PC-3 (cell line): ENCODE results near the gene STIM1. TPM values are rescaled to one million over a fixed set of nuclear protein-coding genes. Genes with fewer than 3 reads are reported as not detected.

Experiments
- ATAC-seq: fragments of 200-7000 bp; cut with Tn5 transposase; 2 replicates; pipeline ENCODE4 v1.9.1; 2020; ENCODE audit warnings: mild to moderate bottlenecking, moderate library complexity
- BruUV-seq: library from RNA; stranded (reverse); fragments of 400-500 nt; replicated peaks from 2 replicates; lab custom pipeline; 2021; lab: Mats Ljungman, UMichigan
- CTCF ChIA-PET: fragments of 300-600 bp; sonication (Branson Sonifier 250); formaldehyde crosslinking; loops from one replicate; lab custom pipeline; 2022; ENCODE audit warnings: antibody characterized with exemption; lab: Charles Lee
- POLR2A ChIA-PET: fragments of 300-600 bp; sonication (Branson Sonifier 250); formaldehyde crosslinking; loops from one replicate; lab custom pipeline; 2022; ENCODE audit warnings: antibody characterized with exemption; ENCODE audit not compliant: unreplicated experiment; lab: Charles Lee
- DNase-seq: peaks from one replicate; pipeline ENCODE4 v3.0.0-alpha.2; 2015
- H2AFZ ChIP-seq: fragments of 300-600 bp; sonication (generic); 2 replicates; pipeline ENCODE4 v1.6.0; 2016; ENCODE audit warnings: antibody characterized with exemption, low read length
- H3F3A ChIP-seq: fragments of 300-600 bp; sonication (generic); one replicate; pipeline ENCODE4 v1.6.0; 2017; ENCODE audit warnings: antibody characterized with exemption, low read length, control low read depth, mild to moderate bottlenecking; ENCODE audit not compliant: unreplicated experiment
- H3K27ac ChIP-seq: fragments of 300-600 bp; sonication (generic); 2 replicates; pipeline ENCODE4 v1.5.1; 2016; ENCODE audit warnings: mild to moderate bottlenecking, low read length
- H3K27me3 ChIP-seq: fragments of 300-600 bp; sonication (generic); 2 replicates; pipeline ENCODE4 v1.6.1; 2016; ENCODE audit warnings: low read length, mixed read lengths
- H3K36me3 ChIP-seq: fragments of 300-600 bp; sonication (generic); 2 replicates; pipeline ENCODE4 v1.6.1; 2016; ENCODE audit warnings: low read depth, mixed run types, low read length, mixed read lengths
- H3K4me1 ChIP-seq: fragments of 300-600 bp; sonication (generic); 2 replicates; pipeline ENCODE4 v1.5.1; 2016; ENCODE audit warnings: low read length; ENCODE audit not compliant: insufficient read depth
- H3K4me2 ChIP-seq: fragments of 300-600 bp; sonication (generic); 2 replicates; pipeline ENCODE4 v1.6.0; 2016; ENCODE audit warnings: low read length
- H3K4me3 ChIP-seq: fragments of 300-600 bp; sonication (generic); 2 replicates; pipeline ENCODE4 v1.5.1; 2016; ENCODE audit warnings: mild to moderate bottlenecking, low read length, mixed read lengths
- H3K79me2 ChIP-seq: fragments of 300-600 bp; sonication (generic); 2 replicates; pipeline ENCODE4 v1.6.1; 2017; ENCODE audit warnings: low read length, mixed read lengths
- H3K9ac ChIP-seq: fragments of 300-600 bp; sonication (generic); 2 replicates; pipeline ENCODE4 v1.6.0; 2016; ENCODE audit warnings: mild to moderate bottlenecking, low read length
- H3K9me2 ChIP-seq: fragments of 300-600 bp; sonication (generic); replicated peaks from 2 replicates; pipeline ENCODE4 v1.6.1; 2016; ENCODE audit warnings: mixed run types, low read length, mixed read lengths
- H3K9me3 ChIP-seq: fragments of 300-600 bp; sonication (generic); 2 replicates; pipeline ENCODE4 v1.6.1; 2016; ENCODE audit warnings: low read length, mixed read lengths
- H4K20me1 ChIP-seq: fragments of 300-600 bp; sonication (generic); 2 replicates; pipeline ENCODE4 v1.6.1; 2016; ENCODE audit warnings: low read length, mixed read lengths
- EZH2 ChIP-seq: fragments of 300-600 bp; sonication (generic); IDR thresholded peaks from one replicate; pipeline ENCODE4 v1.6.1; 2017; ENCODE audit warnings: antibody characterized with exemption, mild to moderate bottlenecking, low read length; ENCODE audit not compliant: unreplicated experiment
- EZH2phosphoT487 ChIP-seq: fragments of 300-600 bp; sonication (generic); IDR thresholded peaks from 2 replicates; pipeline ENCODE4 v1.6.1; 2018; ENCODE audit warnings: mild to moderate bottlenecking, antibody characterized with exemption, low read length, borderline replicate concordance
- intact Hi-C: fragments of 100-400 bp; cut with micrococcal nuclease; formaldehyde crosslinking; loops from 2 replicates; pipeline ENCODE4 v1.9.0; 2023
- total RNA-seq: library from RNA; depleted of rRNA; stranded (reverse); fragments of >200 nt; gene quantifications from 2 replicates; pipeline ENCODE4 v1.2.3, GENCODE V29; 2014
- TF ChIP-seq, protein P1 (sequence below): fragments of 300-600 bp; sonication (generic); conservative IDR thresholded peaks from 2 replicates; pipeline ENCODE4 v1.5.1; 2017; ENCODE audit warnings: antibody characterized with exemption, low read depth, mild to moderate bottlenecking, low read length

The STIM1 gene
- total RNA-seq, 1 experiment from 2014 or later, result 22.8 TPM

DNA sequence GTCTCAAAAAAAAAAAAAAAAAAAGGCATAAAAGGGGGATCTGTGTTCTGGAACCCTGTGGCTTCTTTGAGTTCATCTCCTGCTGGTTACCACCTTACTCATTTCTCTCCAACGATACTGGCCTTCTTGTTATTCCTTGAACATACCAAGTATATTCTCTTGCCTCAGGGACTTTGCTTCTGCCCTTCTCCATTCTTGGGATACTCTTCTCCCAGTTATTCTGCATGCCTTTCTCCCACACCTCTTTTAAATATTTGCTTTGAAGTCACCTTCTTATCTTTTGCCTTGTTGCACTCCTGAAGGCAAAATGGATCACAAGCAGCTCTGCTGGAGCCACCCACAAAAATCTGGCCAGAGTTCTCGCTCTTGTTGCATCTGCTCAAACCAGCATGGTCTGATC lies 163.2 kb downstream of the STIM1 start:
- Histone ChIP-seq H2AFZ (no peak overlapping the region), H3K9me3 (no peaks in the 10 kb centered on the region), H3F3A (no peaks in the 10 kb centered on the region), H4K20me1 (no peaks in the 10 kb centered on the region), H3K36me3 (no peaks in the 10 kb centered on the region), H3K9ac (no peak overlapping the region), H3K27ac (no peak overlapping the region), H3K4me1 (no peaks in the 10 kb centered on the region), H3K27me3 (no peaks in the 10 kb centered on the region), H3K9me2 (no peaks in the 10 kb centered on the region), H3K79me2 (no peaks in the 10 kb centered on the region), H3K4me3 (no peak overlapping the region), H3K4me2 (no peak overlapping the region)
- no TSS peak for BruUV-seq
- ChIA-PET CTCF (no interaction called here), POLR2A (no interaction called here)
- DNase-seq (no peak), ATAC-seq (no peak)
- no peak for TF ChIP-seq EZH2
- TF ChIP-seq EZH2phosphoT487, result no peak
- TF ChIP-seq, protein P1, sequence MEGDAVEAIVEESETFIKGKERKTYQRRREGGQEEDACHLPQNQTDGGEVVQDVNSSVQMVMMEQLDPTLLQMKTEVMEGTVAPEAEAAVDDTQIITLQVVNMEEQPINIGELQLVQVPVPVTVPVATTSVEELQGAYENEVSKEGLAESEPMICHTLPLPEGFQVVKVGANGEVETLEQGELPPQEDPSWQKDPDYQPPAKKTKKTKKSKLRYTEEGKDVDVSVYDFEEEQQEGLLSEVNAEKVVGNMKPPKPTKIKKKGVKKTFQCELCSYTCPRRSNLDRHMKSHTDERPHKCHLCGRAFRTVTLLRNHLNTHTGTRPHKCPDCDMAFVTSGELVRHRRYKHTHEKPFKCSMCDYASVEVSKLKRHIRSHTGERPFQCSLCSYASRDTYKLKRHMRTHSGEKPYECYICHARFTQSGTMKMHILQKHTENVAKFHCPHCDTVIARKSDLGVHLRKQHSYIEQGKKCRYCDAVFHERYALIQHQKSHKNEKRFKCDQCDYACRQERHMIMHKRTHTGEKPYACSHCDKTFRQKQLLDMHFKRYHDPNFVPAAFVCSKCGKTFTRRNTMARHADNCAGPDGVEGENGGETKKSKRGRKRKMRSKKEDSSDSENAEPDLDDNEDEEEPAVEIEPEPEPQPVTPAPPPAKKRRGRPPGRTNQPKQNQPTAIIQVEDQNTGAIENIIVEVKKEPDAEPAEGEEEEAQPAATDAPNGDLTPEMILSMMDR, result no peak
- intact Hi-C loops, result no loop called here

DNA sequence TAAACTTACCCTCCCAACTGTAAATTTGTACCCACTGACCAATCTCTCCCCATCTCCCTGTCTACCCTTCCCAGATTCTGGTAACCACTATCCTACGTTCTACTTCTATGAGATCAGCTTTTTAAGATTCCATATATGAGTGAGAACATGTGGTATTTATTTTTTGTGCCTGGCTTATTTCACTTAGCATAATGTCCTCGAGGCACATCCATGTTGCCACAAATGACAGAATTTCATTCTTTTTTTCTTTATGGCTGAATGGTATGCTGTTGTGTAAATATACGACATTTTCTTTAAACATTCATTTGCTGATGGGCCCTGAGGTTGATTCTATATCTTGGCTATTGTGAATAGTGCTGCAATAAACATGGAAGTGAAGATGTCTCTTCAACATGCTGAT lies 164.4 kb downstream of the STIM1 start:
- no peaks in the 10 kb centered on the region for H3K79me2 ChIP-seq
- TF ChIP-seq EZH2 (no peak), EZH2phosphoT487 (no peak)
- TF ChIP-seq, protein P1, result no peak
- no peak overlapping the region for H3K4me3 ChIP-seq
- H3K27me3 ChIP-seq, result no peaks in the 10 kb centered on the region
- H3K9me3 ChIP-seq, result no peaks in the 10 kb centered on the region
- H3K36me3 ChIP-seq, result no peaks in the 10 kb centered on the region; the same call in 1 of the 2 replicates
- intact Hi-C loops, result no loop called here
- POLR2A ChIA-PET, result no interaction called here
- no peak for DNase-seq
- H3K4me2 ChIP-seq, result no peak overlapping the region
- no peaks in the 10 kb centered on the region for H3F3A ChIP-seq
- H4K20me1 ChIP-seq, result no peaks in the 10 kb centered on the region
- CTCF ChIA-PET, result no interaction called here
- no peaks in the 10 kb centered on the region for H3K4me1 ChIP-seq
- no peak overlapping the region for H3K27ac ChIP-seq
- BruUV-seq, result no TSS peak
- H3K9me2 ChIP-seq, result no peaks in the 10 kb centered on the region
- H2AFZ ChIP-seq, result no peak overlapping the region
- no peak overlapping the region for H3K9ac ChIP-seq
- no peak for ATAC-seq

DNA sequence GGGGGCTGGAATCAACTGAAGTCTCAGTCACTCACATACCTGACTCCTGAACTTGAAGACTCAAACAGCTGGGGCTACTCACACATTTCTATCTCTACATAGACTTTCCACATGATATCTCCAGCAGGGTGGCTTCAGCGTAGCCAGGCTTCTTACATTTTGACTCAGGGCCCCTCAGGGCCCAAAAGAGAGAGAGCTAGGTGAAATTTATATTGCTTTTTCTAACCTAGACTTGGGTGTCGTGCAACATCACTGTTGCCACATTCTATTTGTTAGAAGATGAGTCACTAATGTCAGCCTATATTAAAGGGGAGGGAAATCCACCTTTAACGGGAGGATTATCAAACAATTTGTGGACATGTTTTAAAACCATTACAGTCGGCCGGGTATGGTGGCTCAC lies 167.2 kb downstream of the STIM1 start:
- Histone ChIP-seq H3K27me3 (no peaks in the 10 kb centered on the region), H3K79me2 (no peaks in the 10 kb centered on the region), H3K9ac (no peak overlapping the region), H4K20me1 (no peaks in the 10 kb centered on the region), H3K4me1 (no peaks in the 10 kb centered on the region), H2AFZ (no peak overlapping the region), H3K9me2 (no peaks in the 10 kb centered on the region), H3K4me3 (no peak overlapping the region), H3K36me3 (peaks cover 5% of the 10 kb centered on the region; the same call in 1 of the 2 replicates), H3K4me2 (no peak overlapping the region), H3K9me3 (no peaks in the 10 kb centered on the region), H3F3A (no peaks in the 10 kb centered on the region), H3K27ac (no peak overlapping the region)
- no peak for ATAC-seq
- no TSS peak for BruUV-seq
- TF ChIP-seq, protein P1, result no peak
- ChIA-PET POLR2A (no interaction called here), CTCF (no interaction called here)
- DNase-seq, result peak; percentile 3
- intact Hi-C loops, result no loop called here
